AG04449 (cell line): ENCODE data around the gene PTPN12.

Experiments used
- CTCF ChIA-PET: fragments of 350-600 bp; formaldehyde crosslinking; extraction: SDS; loops from one replicate; lab custom pipeline; 2021; ENCODE audit warnings: antibody characterized with exemption; lab: Yijun Ruan, JAX
- POLR2A ChIA-PET: fragments of 400-600, 350-600 bp; formaldehyde crosslinking; extraction: SDS; loops from one replicate; lab custom pipeline; 2020; ENCODE audit warnings: antibody characterized with exemption, inconsistent platforms; lab: Yijun Ruan, JAX
- DNase-seq: peaks from one replicate; pipeline ENCODE4 v3.0.0-alpha.2; 2010; ENCODE audit warnings: low read depth, low spot score
- H3K4me3 ChIP-seq: 2 replicates; pipeline ENCODE4 v1.5.1; 2011; ENCODE audit warnings: low read depth, mild to moderate bottlenecking, control low read depth, low read length
- TF ChIP-seq, protein P1 (sequence below): IDR thresholded peaks from one replicate; pipeline ENCODE4 v1.5.1; 2011; ENCODE audit warnings: mild to moderate bottlenecking, moderate library complexity, low read length, control low read depth, inconsistent platforms; ENCODE audit not compliant: insufficient read depth; ENCODE audit errors: missing control alignments

The PTPN12 gene

DNA sequence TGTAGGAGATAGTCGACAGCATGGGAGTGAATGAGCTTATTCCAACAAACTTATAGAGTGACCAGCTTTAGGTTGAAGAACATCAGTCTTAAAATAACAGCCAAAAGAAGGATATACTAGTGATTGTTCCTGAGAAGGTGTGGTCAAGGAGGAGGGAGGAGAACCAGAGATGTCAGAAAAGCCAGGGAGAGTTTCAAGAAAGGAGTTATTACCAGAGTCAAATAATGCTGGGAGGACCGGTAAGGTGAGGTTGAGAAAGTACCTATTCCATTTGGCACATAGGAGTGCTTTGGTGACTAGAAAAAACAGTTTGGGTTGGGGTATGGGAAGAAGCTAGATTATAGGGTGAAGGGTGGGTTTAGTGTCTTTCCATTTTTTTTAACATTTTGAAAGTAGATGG, 5.8 kb downstream of the PTPN12 start:
- no peak overlapping the region for H3K4me3 ChIP-seq
- TF ChIP-seq, protein P1, sequence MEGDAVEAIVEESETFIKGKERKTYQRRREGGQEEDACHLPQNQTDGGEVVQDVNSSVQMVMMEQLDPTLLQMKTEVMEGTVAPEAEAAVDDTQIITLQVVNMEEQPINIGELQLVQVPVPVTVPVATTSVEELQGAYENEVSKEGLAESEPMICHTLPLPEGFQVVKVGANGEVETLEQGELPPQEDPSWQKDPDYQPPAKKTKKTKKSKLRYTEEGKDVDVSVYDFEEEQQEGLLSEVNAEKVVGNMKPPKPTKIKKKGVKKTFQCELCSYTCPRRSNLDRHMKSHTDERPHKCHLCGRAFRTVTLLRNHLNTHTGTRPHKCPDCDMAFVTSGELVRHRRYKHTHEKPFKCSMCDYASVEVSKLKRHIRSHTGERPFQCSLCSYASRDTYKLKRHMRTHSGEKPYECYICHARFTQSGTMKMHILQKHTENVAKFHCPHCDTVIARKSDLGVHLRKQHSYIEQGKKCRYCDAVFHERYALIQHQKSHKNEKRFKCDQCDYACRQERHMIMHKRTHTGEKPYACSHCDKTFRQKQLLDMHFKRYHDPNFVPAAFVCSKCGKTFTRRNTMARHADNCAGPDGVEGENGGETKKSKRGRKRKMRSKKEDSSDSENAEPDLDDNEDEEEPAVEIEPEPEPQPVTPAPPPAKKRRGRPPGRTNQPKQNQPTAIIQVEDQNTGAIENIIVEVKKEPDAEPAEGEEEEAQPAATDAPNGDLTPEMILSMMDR, result no peak
- CTCF ChIA-PET, result interaction anchor here (0.7 to 1.3 kb wide), 2 partner anchors 109 to 216 kb away, joined by 3 to 6 read pairs; no protein-coding TSS in a partner anchor
- POLR2A ChIA-PET, result no interaction called here
- DNase-seq, result no peak

- CTCF ChIA-PET, result no interaction called here
- TF ChIP-seq, protein P1, result no peak
- POLR2A ChIA-PET, result no interaction called here
- DNase-seq, result no peak
- H3K4me3 ChIP-seq, result no peak overlapping the region
Measured at GRCh38 chr7:77543910-77544309, 6.8 kb downstream of the PTPN12 start.

GRCh38 chr7:77544518-77544917, 7.4 kb downstream of the PTPN12 start:
- no peak for DNase-seq
- POLR2A ChIA-PET, result no interaction called here
- TF ChIP-seq, protein P1, result no peak
- H3K4me3 ChIP-seq, result no peak overlapping the region
- CTCF ChIA-PET, result no interaction called here

GRCh38 chr7:77548206-77548605, 11.1 kb downstream of the PTPN12 start:
- DNase-seq, result no peak
- H3K4me3 ChIP-seq, result no peak overlapping the region
- CTCF ChIA-PET, result interaction anchor here (1.0 to 1.4 kb wide), 4 partner anchors 8 to 211 kb away, joined by 3 read pairs; no protein-coding TSS in a partner anchor
- POLR2A ChIA-PET, result no interaction called here
- TF ChIP-seq, protein P1, result no peak

DNA sequence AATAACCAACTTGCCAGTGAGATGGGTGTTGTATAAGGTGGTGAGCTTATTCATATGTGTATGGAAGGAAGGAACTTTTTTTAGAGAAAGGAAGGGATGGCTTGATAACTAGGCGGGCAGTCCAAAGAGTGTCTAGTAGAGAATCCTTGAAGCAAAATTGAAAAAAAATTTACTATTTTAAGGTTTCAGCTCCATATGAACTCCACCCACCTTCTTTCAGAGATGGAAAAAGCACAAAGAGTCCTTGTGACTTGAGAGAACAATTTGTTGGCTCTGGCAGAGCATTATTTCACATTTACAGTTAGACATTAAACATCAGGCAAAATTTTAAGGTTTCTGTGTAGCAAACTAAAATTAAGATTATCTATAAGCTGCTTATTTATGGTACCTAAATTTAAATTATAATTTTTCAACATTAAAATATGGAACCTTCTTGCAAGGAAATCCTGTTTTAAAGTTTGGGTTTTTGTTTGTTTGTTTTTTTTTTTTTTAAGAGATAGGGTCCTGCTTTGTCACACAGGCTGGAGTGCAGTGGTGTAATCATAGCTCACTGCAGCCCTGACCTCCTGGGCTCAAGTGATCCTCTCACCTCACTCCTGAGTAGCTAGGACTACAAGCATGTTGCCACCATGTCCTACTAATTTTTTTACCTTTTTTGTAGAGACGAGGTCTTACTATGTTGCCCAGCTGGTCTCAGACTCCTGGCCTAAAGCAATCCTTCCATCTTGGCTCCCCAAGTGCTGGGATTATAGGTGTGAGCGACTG, 12.2 kb downstream of the PTPN12 start:
- CTCF ChIA-PET, result interaction anchor here (1.2 to 1.4 kb wide), 2 partner anchors 8 to 210 kb away, joined by 3 read pairs; no protein-coding TSS in a partner anchor
- POLR2A ChIA-PET, result no interaction called here
- no peak for DNase-seq
- TF ChIP-seq, protein P1, result no peak
- H3K4me3 ChIP-seq, result no peak overlapping the region

DNA sequence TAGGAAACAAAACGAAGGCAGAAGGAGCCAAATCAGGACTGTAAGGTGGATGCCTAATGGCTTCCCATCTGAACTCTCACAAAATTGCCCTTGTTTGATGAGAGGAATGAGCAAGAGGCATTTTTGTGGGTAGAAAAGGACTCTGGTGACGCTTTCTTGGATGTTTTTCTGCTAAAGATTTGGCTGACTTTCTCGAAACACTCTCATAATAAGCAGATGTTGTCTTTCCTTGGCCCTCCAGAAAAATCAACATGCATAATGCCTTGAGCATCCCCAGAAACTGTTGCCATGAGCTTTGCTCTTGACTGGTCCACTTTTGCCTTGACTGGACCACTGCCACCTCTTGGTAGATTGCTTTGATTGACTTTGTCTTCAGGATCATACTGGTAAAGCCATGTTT, 13.5 kb downstream of the PTPN12 start:
- TF ChIP-seq, protein P1, result no peak
- no peak overlapping the region for H3K4me3 ChIP-seq
- CTCF ChIA-PET, result no interaction called here
- peak; percentile 44 for DNase-seq
- POLR2A ChIA-PET, result no interaction called here
